Activated T-cell treated with anti-CD3 and anti-CD28 coated beads for 4 hours (primary cell): ENCODE measurements around the gene RXFP4.

Experiments used
- DNase-seq: peaks from one replicate; pipeline ENCODE4 v3.0.0-alpha.2; 2020

Gene RXFP4

GRCh38 chr1:155931332-155932038, 10.0 kb upstream of the RXFP4 start:
- DNase-seq: no peak

- no peak for DNase-seq
These were observed 9.4 kb upstream of the RXFP4 start for GRCh38 chr1:155932081-155932480.

- no peak for DNase-seq
These were observed 9.0 kb upstream of the RXFP4 start for GRCh38 chr1:155932487-155932886.

GRCh38 chr1:155933591-155934096, 7.8 kb upstream of the RXFP4 start:
- DNase-seq: no peak

- peak; percentile 89 for DNase-seq
These were observed 7.1 kb upstream of the RXFP4 start, which contains the start of gene KHDC4 for GRCh38 chr1:155934097-155934935. KHDC4 (minus strand) TSS chr1:155934413; CDS start chr1:155934373, 40 bp downstream.

- DNase-seq: no peak
These were observed 6.4 kb upstream of the RXFP4 start for GRCh38 chr1:155934936-155935590.

- no peak for DNase-seq
These were observed 3.2 kb upstream of the RXFP4 start for GRCh38 chr1:155938220-155938627.

GRCh38 chr1:155940482-155940992, 901 bp upstream of the RXFP4 start:
- DNase-seq: no peak

- no peak for DNase-seq
These were observed 550 bp downstream of the RXFP4 start for GRCh38 chr1:155941845-155942531.

- no peak for DNase-seq
These were observed 1.2 kb downstream of the RXFP4 start for GRCh38 chr1:155942578-155943141.

- DNase-seq: no peak
These were observed 3.0 kb downstream of the RXFP4 start for GRCh38 chr1:155944444-155944799.

- no peak for DNase-seq
These were observed 5.3 kb downstream of the RXFP4 start for GRCh38 chr1:155946633-155947219.

- no peak for DNase-seq
These were observed 5.9 kb downstream of the RXFP4 start for GRCh38 chr1:155947292-155947691.

- DNase-seq: no peak
These were observed 6.3 kb downstream of the RXFP4 start for GRCh38 chr1:155947741-155948140.

GRCh38 chr1:155950829-155951228, 9.4 kb downstream of the RXFP4 start:
- no peak for DNase-seq

GRCh38 chr1:155951753-155952504, 10.5 kb downstream of the RXFP4 start:
- no peak for DNase-seq

- DNase-seq: no peak
These were observed 11.1 kb downstream of the RXFP4 start for GRCh38 chr1:155952505-155952890.

- DNase-seq: no peak
These were observed 13.2 kb downstream of the RXFP4 start for GRCh38 chr1:155954645-155955044.

GRCh38 chr1:155957411-155957915, 16.0 kb downstream of the RXFP4 start:
- no peak for DNase-seq

- no peak for DNase-seq
These were observed 18.8 kb downstream of the RXFP4 start for GRCh38 chr1:155960081-155960745.
